Measurements from ENCODE around the gene TMEM254.

GRCh38 chr10:80078448-80079311 is at the start of gene TMEM254:
- TF ChIP-seq EZH2 (IDR thresholded peaks at IDR 0.05; ENCODE audit: insufficient read depth, low read length): no peak
- no peak for TF ChIP-seq CTCF (IDR thresholded peaks at IDR 0.05; ENCODE audit: insufficient read depth, low read depth, low read length)

All from astrocyte (in vitro differentiated cells and primary cell).